Body of pancreas (tissue), 4 donors: ENCODE measurements around the gene ETHE1.

ENCODE experiments used
- CTCF ChIP-seq, 7 experiments: fragments of 450-650 bp in 4 of 7; fragments of 200-600 bp in 3 of 7; sonication (generic) in 3 of 7; IDR thresholded peaks; one replicate each; pipeline ENCODE4 v1.5.1; 2016 to 2019; ENCODE audit warnings: antibody characterized with exemption in 7 of 7
- POLR2A ChIP-seq, 3 donors: fragments of 450-650 bp; IDR thresholded peaks; one replicate each; pipeline ENCODE4 v1.6.1; 2016; ENCODE audit warnings: antibody characterized with exemption in 3 of 3, mild to moderate bottlenecking in 2 of 3

DNA sequence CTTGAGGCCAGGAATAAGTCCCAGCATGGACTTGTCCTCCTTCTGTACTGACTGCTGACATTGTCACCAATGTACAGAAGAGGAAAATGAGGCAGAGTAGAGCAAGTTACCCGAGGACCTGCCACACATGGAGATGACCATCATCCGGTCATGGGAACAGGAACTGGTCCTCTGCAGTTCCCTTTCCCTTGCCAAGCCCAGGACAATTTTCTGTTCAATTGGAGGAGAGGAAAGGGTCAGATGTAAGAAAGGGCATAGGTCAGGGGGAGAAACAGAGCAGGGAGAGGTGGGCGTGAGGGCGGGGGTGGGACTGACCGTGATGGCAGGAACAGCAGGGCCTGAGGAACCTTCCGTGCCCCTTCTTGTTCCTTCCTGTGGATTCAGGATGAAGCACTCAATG lies 41.0 kb downstream of the ETHE1 start:
- no peak for TF ChIP-seq CTCF (IDR thresholded peaks at IDR 0.05)
- no peak for TF ChIP-seq POLR2A (IDR thresholded peaks at IDR 0.05)
